PC-9 (cell line): Measurements from ENCODE around the gene REXO5.

Source experiments
- EZH2 ChIP-seq: fragments of 200-600 bp; sonication (generic); IDR thresholded peaks from 2 replicates; pipeline ENCODE4 v1.8.0; 2017; ENCODE audit warnings: antibody characterized with exemption, low read depth
- TF ChIP-seq, protein P1 (sequence below): fragments of 200-600 bp; sonication (generic); conservative IDR thresholded peaks from 2 replicates; pipeline ENCODE4 v1.6.1; 2017; ENCODE audit warnings: mixed run types, antibody characterized with exemption, mild to moderate bottlenecking, moderate library complexity

DNA sequence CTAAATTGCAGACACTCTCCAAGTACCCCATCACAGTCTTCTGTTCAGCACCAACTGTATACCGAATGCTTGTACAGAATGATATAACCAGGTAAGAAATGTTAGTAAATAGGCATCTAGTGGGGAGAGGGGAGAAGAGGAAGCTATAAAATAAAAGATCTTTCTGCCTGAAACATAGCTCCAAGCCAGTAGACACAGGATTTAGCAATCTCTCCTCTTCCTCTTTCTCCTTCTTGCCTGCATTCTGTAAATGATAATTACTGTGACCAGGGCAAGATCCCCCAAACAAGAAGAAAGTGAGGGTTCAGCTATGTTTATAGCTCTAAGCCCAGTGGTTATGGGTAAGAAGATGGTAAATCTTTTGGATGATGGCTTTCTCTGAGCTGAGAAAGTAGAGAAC, 24.6 kb upstream of the REXO5 start:
- TF ChIP-seq, protein P1, sequence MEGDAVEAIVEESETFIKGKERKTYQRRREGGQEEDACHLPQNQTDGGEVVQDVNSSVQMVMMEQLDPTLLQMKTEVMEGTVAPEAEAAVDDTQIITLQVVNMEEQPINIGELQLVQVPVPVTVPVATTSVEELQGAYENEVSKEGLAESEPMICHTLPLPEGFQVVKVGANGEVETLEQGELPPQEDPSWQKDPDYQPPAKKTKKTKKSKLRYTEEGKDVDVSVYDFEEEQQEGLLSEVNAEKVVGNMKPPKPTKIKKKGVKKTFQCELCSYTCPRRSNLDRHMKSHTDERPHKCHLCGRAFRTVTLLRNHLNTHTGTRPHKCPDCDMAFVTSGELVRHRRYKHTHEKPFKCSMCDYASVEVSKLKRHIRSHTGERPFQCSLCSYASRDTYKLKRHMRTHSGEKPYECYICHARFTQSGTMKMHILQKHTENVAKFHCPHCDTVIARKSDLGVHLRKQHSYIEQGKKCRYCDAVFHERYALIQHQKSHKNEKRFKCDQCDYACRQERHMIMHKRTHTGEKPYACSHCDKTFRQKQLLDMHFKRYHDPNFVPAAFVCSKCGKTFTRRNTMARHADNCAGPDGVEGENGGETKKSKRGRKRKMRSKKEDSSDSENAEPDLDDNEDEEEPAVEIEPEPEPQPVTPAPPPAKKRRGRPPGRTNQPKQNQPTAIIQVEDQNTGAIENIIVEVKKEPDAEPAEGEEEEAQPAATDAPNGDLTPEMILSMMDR, result no peak
- TF ChIP-seq EZH2, result no peak
